ENCODE results near the gene RBM19. TPM values are rescaled to one million over a fixed set of nuclear protein-coding genes. Genes with fewer than 3 reads are reported as not detected.

RBM19 gene
- total RNA-seq, 2 donors from 2014 or later, result 15.3 to 15.6 TPM

DNA sequence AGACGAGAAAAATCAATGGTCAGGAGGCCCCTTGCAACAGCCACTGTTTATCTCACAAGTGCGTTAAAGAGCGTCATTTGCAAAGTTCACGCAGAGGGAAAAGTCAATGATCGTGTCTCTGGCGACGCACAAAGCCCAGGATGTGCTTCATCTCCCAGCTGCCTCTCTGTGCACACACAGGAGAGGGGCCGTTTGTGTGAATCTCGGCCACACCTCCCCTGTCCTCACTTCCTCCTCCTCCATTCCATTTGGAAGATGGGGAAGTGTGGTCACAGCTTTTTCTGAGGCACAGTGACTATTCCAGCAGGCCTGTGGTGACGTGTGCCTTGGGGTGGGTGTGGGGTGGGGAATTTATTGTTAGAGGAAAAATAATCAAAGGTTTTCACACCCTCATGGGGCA lies 90.4 kb downstream of the RBM19 start:
- H3K27me3 ChIP-seq, result no peaks in the 10 kb centered on the region
- DNase-seq (ENCODE audit: low spot score), result no peak
- no peak overlapping the region for H3K4me3 ChIP-seq
- no peaks in the 10 kb centered on the region for H3K36me3 ChIP-seq
- no peaks in the 10 kb centered on the region for H3K9me3 ChIP-seq
- H3K27ac ChIP-seq, result no peak overlapping the region
- H3K4me1 ChIP-seq, result no peaks in the 10 kb centered on the region
- TF ChIP-seq, protein P1, sequence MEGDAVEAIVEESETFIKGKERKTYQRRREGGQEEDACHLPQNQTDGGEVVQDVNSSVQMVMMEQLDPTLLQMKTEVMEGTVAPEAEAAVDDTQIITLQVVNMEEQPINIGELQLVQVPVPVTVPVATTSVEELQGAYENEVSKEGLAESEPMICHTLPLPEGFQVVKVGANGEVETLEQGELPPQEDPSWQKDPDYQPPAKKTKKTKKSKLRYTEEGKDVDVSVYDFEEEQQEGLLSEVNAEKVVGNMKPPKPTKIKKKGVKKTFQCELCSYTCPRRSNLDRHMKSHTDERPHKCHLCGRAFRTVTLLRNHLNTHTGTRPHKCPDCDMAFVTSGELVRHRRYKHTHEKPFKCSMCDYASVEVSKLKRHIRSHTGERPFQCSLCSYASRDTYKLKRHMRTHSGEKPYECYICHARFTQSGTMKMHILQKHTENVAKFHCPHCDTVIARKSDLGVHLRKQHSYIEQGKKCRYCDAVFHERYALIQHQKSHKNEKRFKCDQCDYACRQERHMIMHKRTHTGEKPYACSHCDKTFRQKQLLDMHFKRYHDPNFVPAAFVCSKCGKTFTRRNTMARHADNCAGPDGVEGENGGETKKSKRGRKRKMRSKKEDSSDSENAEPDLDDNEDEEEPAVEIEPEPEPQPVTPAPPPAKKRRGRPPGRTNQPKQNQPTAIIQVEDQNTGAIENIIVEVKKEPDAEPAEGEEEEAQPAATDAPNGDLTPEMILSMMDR (IDR thresholded peaks at IDR 0.05), result no peak

DNA sequence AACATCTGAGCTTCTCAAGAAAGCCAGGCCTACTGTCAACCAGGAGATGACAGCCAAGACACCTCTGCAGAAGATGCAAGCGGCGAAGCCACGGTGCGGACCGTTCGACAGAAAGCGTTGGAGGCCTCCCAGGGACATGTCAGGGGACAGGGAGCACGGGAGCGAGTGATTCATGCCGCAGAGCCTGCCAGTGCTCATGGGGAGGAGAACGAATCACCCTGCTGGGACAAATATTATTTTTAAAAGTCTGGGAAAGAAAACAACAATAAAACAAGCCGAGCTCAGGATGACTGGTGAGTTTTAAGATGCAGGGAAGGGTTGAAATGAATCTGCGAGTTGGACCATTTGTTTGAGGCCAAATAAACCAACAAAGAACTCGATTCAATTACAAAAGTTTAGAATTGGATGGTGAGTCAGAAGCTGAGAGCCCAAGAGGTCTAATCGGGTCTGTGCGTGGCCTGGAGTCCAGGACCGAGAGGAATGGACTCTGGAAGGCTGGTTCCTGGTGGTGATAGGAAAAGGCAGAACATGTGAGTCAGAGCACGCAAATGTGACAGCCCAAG lies 91.0 kb downstream of the RBM19 start:
- Histone ChIP-seq H3K36me3 (no peaks in the 10 kb centered on the region), H3K9me3 (no peaks in the 10 kb centered on the region), H3K27ac (no peak overlapping the region), H3K27me3 (no peaks in the 10 kb centered on the region), H3K4me3 (no peak overlapping the region), H3K4me1 (no peaks in the 10 kb centered on the region)
- DNase-seq (ENCODE audit: low spot score), result no peak
- TF ChIP-seq, protein P1 (IDR thresholded peaks at IDR 0.05), result no peak

DNA sequence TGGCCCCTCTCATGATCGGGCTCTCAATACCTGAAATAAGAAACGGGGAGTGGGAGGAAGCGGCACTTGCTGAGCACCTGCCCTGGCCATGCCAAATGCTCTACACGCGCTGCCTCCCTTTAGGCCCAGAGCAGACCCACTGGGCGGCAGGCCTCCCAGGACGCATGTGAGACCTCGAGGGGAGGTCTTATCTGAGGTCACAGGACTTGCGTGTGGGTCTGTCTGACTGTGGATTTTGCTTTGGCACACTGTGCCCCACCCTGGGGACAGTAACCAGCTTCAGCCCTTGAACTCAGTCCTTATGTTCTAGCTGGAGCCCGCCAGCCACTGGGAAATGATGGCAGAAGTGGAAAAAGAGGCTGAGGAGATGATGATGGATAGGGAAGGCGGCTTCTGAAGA lies 91.8 kb downstream of the RBM19 start:
- no peaks in the 10 kb centered on the region for H3K27me3 ChIP-seq
- H3K9me3 ChIP-seq, result no peaks in the 10 kb centered on the region
- no peaks in the 10 kb centered on the region for H3K4me1 ChIP-seq
- no peak overlapping the region for H3K27ac ChIP-seq
- DNase-seq (ENCODE audit: low spot score), result no peak
- H3K4me3 ChIP-seq, result no peak overlapping the region
- no peaks in the 10 kb centered on the region for H3K36me3 ChIP-seq
- TF ChIP-seq, protein P1 (IDR thresholded peaks at IDR 0.05), result no peak

DNA sequence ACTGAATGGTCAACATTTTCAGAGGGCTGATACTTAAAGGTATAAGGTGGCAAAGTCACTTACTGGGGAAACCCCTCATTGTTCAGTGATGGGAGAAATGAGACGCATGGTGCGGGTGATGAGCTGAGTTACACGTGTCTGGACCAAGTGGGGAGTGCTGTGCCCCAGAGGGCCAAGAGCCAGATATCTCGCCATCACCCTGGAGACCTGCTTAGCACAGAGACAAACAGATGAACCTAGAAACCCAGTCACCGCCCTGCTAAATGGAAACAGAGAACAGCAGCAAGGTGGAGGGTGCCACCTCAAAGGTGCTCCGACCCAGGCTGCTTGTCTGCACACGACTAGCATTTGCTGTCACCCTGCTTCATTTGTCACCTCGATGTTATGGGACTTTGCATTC lies 92.4 kb downstream of the RBM19 start:
- no peak overlapping the region for H3K27ac ChIP-seq
- no peak overlapping the region for H3K4me3 ChIP-seq
- H3K9me3 ChIP-seq, result no peaks in the 10 kb centered on the region
- DNase-seq (ENCODE audit: low spot score), result no peak
- H3K27me3 ChIP-seq, result no peaks in the 10 kb centered on the region
- no peaks in the 10 kb centered on the region for H3K4me1 ChIP-seq
- TF ChIP-seq, protein P1 (IDR thresholded peaks at IDR 0.05), result no peak
- H3K36me3 ChIP-seq, result no peaks in the 10 kb centered on the region

DNA sequence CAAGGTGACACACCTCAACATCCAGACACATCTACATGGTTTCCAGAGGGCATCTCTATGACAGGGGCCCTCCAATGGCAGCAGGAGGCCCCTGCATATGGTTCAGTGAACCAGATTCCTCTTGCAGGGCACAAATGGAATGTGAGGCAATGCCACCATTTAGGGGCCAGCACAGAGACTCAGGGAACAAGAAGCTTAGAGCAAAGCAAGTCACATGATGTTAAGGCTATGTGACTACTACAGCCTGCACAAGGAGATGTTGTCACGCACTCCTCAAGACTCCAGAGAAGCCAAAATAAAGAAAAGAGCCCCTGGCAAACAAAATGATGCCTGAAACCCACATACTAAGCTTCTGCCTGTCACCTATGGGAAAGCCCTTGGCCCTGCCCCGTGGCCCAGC lies 95.2 kb downstream of the RBM19 start:
- Histone ChIP-seq H3K27me3 (no peaks in the 10 kb centered on the region), H3K27ac (no peak overlapping the region), H3K4me3 (no peak overlapping the region), H3K4me1 (no peaks in the 10 kb centered on the region), H3K36me3 (no peaks in the 10 kb centered on the region), H3K9me3 (no peaks in the 10 kb centered on the region)
- no peak for DNase-seq (ENCODE audit: low spot score)
- TF ChIP-seq, protein P1 (IDR thresholded peaks at IDR 0.05), result no peak

DNA sequence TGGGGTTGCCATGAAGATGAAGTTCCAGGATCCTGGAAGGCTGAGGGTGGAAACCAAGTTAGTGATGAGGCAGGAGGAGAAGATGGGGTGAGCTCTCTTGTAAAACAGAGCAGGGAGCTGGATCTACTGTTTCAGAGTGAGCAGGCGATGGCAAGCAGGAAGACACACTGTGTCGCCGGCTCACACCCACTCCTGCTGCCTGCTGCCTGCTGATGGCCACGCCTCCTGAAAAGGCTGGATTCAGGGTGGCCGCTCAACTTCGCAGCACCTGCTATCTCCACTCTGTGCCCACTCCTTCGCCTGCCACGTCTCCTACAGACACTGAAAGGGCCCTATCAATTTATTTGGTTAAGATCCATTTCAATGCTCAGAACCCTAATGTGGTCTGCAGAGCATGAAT lies 96.1 kb downstream of the RBM19 start:
- no peak for DNase-seq (ENCODE audit: low spot score)
- H3K27me3 ChIP-seq, result no peaks in the 10 kb centered on the region
- H3K27ac ChIP-seq, result no peak overlapping the region
- H3K36me3 ChIP-seq, result no peaks in the 10 kb centered on the region
- H3K9me3 ChIP-seq, result no peaks in the 10 kb centered on the region
- H3K4me1 ChIP-seq, result no peaks in the 10 kb centered on the region
- TF ChIP-seq, protein P1 (IDR thresholded peaks at IDR 0.05), result no peak
- no peak overlapping the region for H3K4me3 ChIP-seq

Data from right atrium auricular region (tissue), 2 donors.